GM12878 (cell line): ENCODE data around the gene PHLDB3. TPM values are rescaled to one million over a fixed set of nuclear protein-coding genes. Genes with fewer than 3 reads are reported as not detected.

Source experiments
- ATAC-seq: fragments of 200-7000 bp; cut with Tn5 transposase; 3 replicates; pipeline ENCODE4 v1.9.1; 2020; ENCODE audit warnings: mild to moderate bottlenecking, moderate library complexity
- BruUV-seq: library from RNA; stranded (reverse); fragments of 400-500 nt; replicated peaks from 2 replicates; lab custom pipeline; 2021; lab: Mats Ljungman, UMichigan
- CTCF ChIA-PET: fragments of 300-600 bp; sonication (Branson Sonifier 250); formaldehyde crosslinking; extraction: SDS; loops from one replicate; lab custom pipeline; 2021; ENCODE audit warnings: inconsistent platforms; lab: Yijun Ruan, JAX
- POLR2A ChIA-PET: fragments of 350-600 bp; formaldehyde crosslinking; extraction: SDS; loops from one replicate; lab custom pipeline; 2021; ENCODE audit warnings: inconsistent platforms; lab: Charles Lee
- RAD21 ChIA-PET: fragments of 300-600 bp; sonication (Branson Sonifier 250); formaldehyde crosslinking; loops from one replicate; lab custom pipeline; 2023; ENCODE audit warnings: antibody characterized with exemption; ENCODE audit not compliant: unreplicated experiment; lab: Charles Lee
- SMC1A ChIA-PET: fragments of 300-600 bp; sonication (Branson Sonifier 250); formaldehyde crosslinking; loops from one replicate; lab custom pipeline; 2023; ENCODE audit not compliant: unreplicated experiment, uncharacterized antibody; lab: Charles Lee
- DNase-seq: peaks from one replicate; pipeline ENCODE4 v3.0.0-alpha.2; 2011; ENCODE audit warnings: low read depth, low spot score
- FAIRE-seq: peaks from 3 replicates; lab custom pipeline; 2011; peaks lifted over from hg19 to GRCh38; lab: Jason Lieb, UNC
- H2AFZ ChIP-seq: 2 replicates; pipeline ENCODE4 v1.6.0; 2011; ENCODE audit warnings: low read depth, low read length, control low read depth; ENCODE audit not compliant: control insufficient read depth
- H3K27ac ChIP-seq: 2 replicates; pipeline ENCODE4 v1.5.1; 2011; ENCODE audit warnings: control low read depth; ENCODE audit not compliant: control insufficient read depth, insufficient read depth
- H3K27me3 ChIP-seq, 2 experiments: replicated peaks in 1 of 2; 2 replicates each; pipeline versions ENCODE4 v1.6.0 to v1.6.1; 2011; ENCODE audit warnings: low read length in 1 of 2; ENCODE audit not compliant: control insufficient read depth in 2 of 2, insufficient read depth in 2 of 2
- H3K36me3 ChIP-seq, 2 experiments: 2 replicates each; pipeline ENCODE4 v1.5.1; 2011; ENCODE audit warnings: low read length in 1 of 2; ENCODE audit not compliant: control insufficient read depth in 2 of 2, insufficient read depth in 2 of 2
- H3K4me1 ChIP-seq: 2 replicates; pipeline ENCODE4 v1.6.1; 2011; ENCODE audit warnings: mild to moderate bottlenecking, low read length, moderate library complexity, mixed read lengths; ENCODE audit not compliant: control insufficient read depth, insufficient read depth
- H3K4me2 ChIP-seq: 2 replicates; pipeline ENCODE4 v1.6.0; 2011; ENCODE audit warnings: control low read depth; ENCODE audit not compliant: control insufficient read depth, insufficient read depth
- H3K4me3 ChIP-seq: fragments of 200-600 bp; sonication (generic); 2 replicates; pipeline ENCODE4 v1.5.1; 2016
- H3K79me2 ChIP-seq: 2 replicates; pipeline ENCODE4 v1.6.0; 2011; ENCODE audit warnings: low read length; ENCODE audit not compliant: control insufficient read depth, insufficient read depth
- H3K9ac ChIP-seq: 2 replicates; pipeline ENCODE4 v1.8.0; 2011; ENCODE audit warnings: low read length, control low read depth, mixed read lengths; ENCODE audit not compliant: control insufficient read depth, insufficient read depth
- H3K9me3 ChIP-seq: replicated peaks from 3 replicates; pipeline ENCODE4 v1.5.1; 2011; ENCODE audit warnings: mild to moderate bottlenecking, low read length; ENCODE audit not compliant: control insufficient read depth, insufficient read depth
- H4K20me1 ChIP-seq: 2 replicates; pipeline ENCODE4 v1.6.0; 2011; ENCODE audit not compliant: control insufficient read depth, insufficient read depth
- CEBPB ChIP-seq, 2 experiments: fragments of 150-350 bp in 1 of 2; IDR thresholded peaks; 2 replicates each; pipeline ENCODE4 v1.6.1; 2012 to 2014; ENCODE audit warnings: low read depth in 2 of 2, low read length in 2 of 2, borderline replicate concordance in 1 of 2, inconsistent platforms in 1 of 2
- CTCF ChIP-seq, 3 experiments: IDR thresholded peaks in 2 of 3; conservative IDR thresholded peaks in 1 of 3; 2 replicates each; pipeline ENCODE4 v1.5.1; 2011; ENCODE audit warnings: low read depth in 3 of 3, low read length in 3 of 3, mild to moderate bottlenecking in 3 of 3, control low read depth in 2 of 3, moderate library complexity in 2 of 3, inconsistent platforms in 1 of 3, mixed read lengths in 1 of 3; ENCODE audit not compliant: control insufficient read depth in 2 of 3, insufficient read depth in 1 of 3; ENCODE audit errors: extremely low read depth in 1 of 3
- FOXM1 ChIP-seq: IDR thresholded peaks from 2 replicates; pipeline ENCODE4 v1.6.1; 2012; ENCODE audit warnings: low read depth, mild to moderate bottlenecking, inconsistent platforms, low read length, moderate library complexity
- IRF5 ChIP-seq: fragments of 450-650 bp; IDR thresholded peaks from 2 replicates; pipeline ENCODE4 v1.6.1; 2017; ENCODE audit warnings: borderline replicate concordance
- MYC ChIP-seq: IDR thresholded peaks from 2 replicates; pipeline ENCODE4 v1.6.1; 2011; ENCODE audit warnings: mild to moderate bottlenecking, low read length, moderate library complexity, inconsistent platforms; ENCODE audit not compliant: insufficient read depth, insufficient replicate concordance, insufficient read length, severe bottlenecking
- NFYB ChIP-seq: IDR thresholded peaks from 2 replicates; pipeline ENCODE4 v1.6.1; 2011; ENCODE audit warnings: low read depth, mild to moderate bottlenecking, low read length, improper control_type of control experiment, moderate library complexity; ENCODE audit not compliant: insufficient read depth
- NR2C2 ChIP-seq: IDR thresholded peaks from 2 replicates; pipeline ENCODE4 v1.6.1; 2011; ENCODE audit warnings: borderline replicate concordance, low read depth; ENCODE audit not compliant: control insufficient read depth, insufficient read length
- NR2F1 ChIP-seq: fragments of 450-650 bp; conservative IDR thresholded peaks from 2 replicates; pipeline ENCODE4 v1.6.1; 2017; ENCODE audit warnings: mild to moderate bottlenecking
- PAX8 ChIP-seq: fragments of 450-650 bp; IDR thresholded peaks from 2 replicates; pipeline ENCODE4 v1.6.1; 2017; ENCODE audit warnings: mild to moderate bottlenecking, moderate library complexity
- PML ChIP-seq: IDR thresholded peaks from 2 replicates; pipeline ENCODE4 v1.6.1; 2012; ENCODE audit warnings: low read length, inconsistent platforms
- POLR2AphosphoS2 ChIP-seq: IDR thresholded peaks from 2 replicates; pipeline ENCODE4 v1.6.1; 2011; ENCODE audit warnings: low read depth, mild to moderate bottlenecking, low read length, improper control_type of control experiment, moderate library complexity
- POU2F2 ChIP-seq: IDR thresholded peaks from 3 replicates; pipeline ENCODE4 v1.6.1; 2011; ENCODE audit warnings: low read depth, mild to moderate bottlenecking, low read length, borderline replicate concordance
- RFX5 ChIP-seq: IDR thresholded peaks from 2 replicates; pipeline ENCODE4 v1.6.1; 2011; ENCODE audit warnings: low read depth, low read length, improper control_type of control experiment
- SP1 ChIP-seq: IDR thresholded peaks from one replicate; pipeline ENCODE4 v1.6.1; 2011; ENCODE audit warnings: low read depth, low read length
- SREBF1 ChIP-seq: IDR thresholded peaks from 2 replicates; pipeline ENCODE4 v1.6.1; 2012; ENCODE audit warnings: mild to moderate bottlenecking, low read length
- WGBS: methylation state at CpG from one replicate; pipeline ENCODE4 v1.1.6; 2016; ENCODE audit warnings: low lambda C conversion rate; ENCODE audit not compliant: insufficient replicate concordance, insufficient coverage; ENCODE audit errors: missing lambda C conversion rate; 5-methylcytosine and 5-hydroxymethylcytosine counted together
- in situ Hi-C: fragments of 300-500 bp; cut with MboI; formaldehyde crosslinking; loops from 9 replicates; pipeline ENCODE4 v1.14.3; 2018; ENCODE audit warnings: mixed read lengths
- intact Hi-C: fragments of 100-400 bp; cut with micrococcal nuclease; formaldehyde crosslinking; loops from one replicate; pipeline ENCODE4 v1.14.2; 2022; ENCODE audit not compliant: unreplicated experiment
- polyA plus RNA-seq, 11 experiments: library from polyadenylated mRNA; depleted of rRNA in 4 of 11; unstranded in 6 of 11; stranded (reverse) in 5 of 11; fragments of >200 nt; fragmentation: Nextera tagmentation in 4 of 11; fragmentation: Illumina TruSeq in 1 of 11; extraction: Ambion mirVana in 4 of 11; extraction: Trizol in 1 of 11; gene quantifications; 1 replicate in 1 of 11; 2 replicates in 10 of 11; pipeline versions ENCODE4 v1.2.1 to v1.2.3, GENCODE V29; 2011 to 2016; ENCODE audit warnings: inconsistent platforms in 2 of 11, missing spikeins in 2 of 11, low read depth in 1 of 11
- total RNA-seq, 4 experiments: library from RNA; depleted of rRNA in 3 of 4; stranded (reverse); fragments of >200 nt in 3 of 4; fragmentation: Illumina TruSeq in 1 of 4; extraction: Trizol in 1 of 4; gene quantifications; 2 replicates each; pipeline versions ENCODE4 v1.2.1 to v1.2.3, GENCODE V29; 2013 to 2021

The PHLDB3 gene
- total and polyA plus RNA-seq, 10 of the 15 experiments (the other 5 are each of a cell fraction or from before 2014, with no cell fraction given) = 0.13 to 13.0 (median 5.5) TPM

GRCh38 chr19:43467276-43467675 lies 37.3 kb downstream of the PHLDB3 start:
- no peak for ATAC-seq
- no peak for FAIRE-seq
- CTCF ChIA-PET = interaction anchor here (1.2 to 3.1 kb wide), 2 partner anchors 51 to 53 kb away, joined by 4 to 11 read pairs; no protein-coding TSS in a partner anchor
- RAD21 ChIA-PET = no interaction called here
- H3K4me2 ChIP-seq = no peak overlapping the region
- intact Hi-C loops = no loop called here
- BruUV-seq = no TSS peak
- DNase-seq = no peak
- no peak overlapping the region for H3K9ac ChIP-seq
- no peaks in the 10 kb centered on the region for H3K79me2 ChIP-seq
- no peaks in the 10 kb centered on the region for H4K20me1 ChIP-seq
- H2AFZ ChIP-seq = no peak overlapping the region
- H3K4me3 ChIP-seq = no peak overlapping the region
- H3K27me3 ChIP-seq = no peaks in the 10 kb centered on the region
- 39% methylated on average over 6 of the region's 6 CpGs for WGBS
- TF ChIP-seq POLR2AphosphoS2 (no peak), POU2F2 (no peak), SREBF1 (no peak), CTCF (IDR thresholded peaks at IDR 0.05 in 2 of 3, conservative IDR thresholded peaks at IDR 0.05 in 1 of 3; ENCODE audit: control insufficient read depth in 2 of 3, extremely low read depth in 1 of 3, insufficient read depth in 1 of 3, low read depth in 3 of 3, low read length in 3 of 3) (no peak), RFX5 (no peak), CEBPB (IDR thresholded peaks at IDR 0.05; ENCODE audit: borderline replicate concordance in 1 of 2, low read depth in 2 of 2, low read length in 2 of 2) (no peak), PAX8 (no peak), MYC (no peak), SP1 (no peak), NR2C2 (no peak), NR2F1 (no peak), NFYB (no peak), FOXM1 (no peak), IRF5 (no peak), PML (no peak)
- peaks cover 8% of the 10 kb centered on the region; the same call in 1 of the 2 replicates for H3K4me1 ChIP-seq
- no peaks in the 10 kb centered on the region for H3K9me3 ChIP-seq
- no peaks in the 10 kb centered on the region for H3K36me3 ChIP-seq
- SMC1A ChIA-PET = interaction anchor here (1.1 to 1.2 kb wide), 2 partner anchors 23 to 53 kb away, joined by 3 to 4 read pairs; no protein-coding TSS in a partner anchor
- H3K27ac ChIP-seq = no peak overlapping the region
- POLR2A ChIA-PET = interaction anchor here (0.9 kb wide), 1 partner anchor 37 kb away, joined by 3 read pairs; no protein-coding TSS in a partner anchor
- in situ Hi-C loops = no loop called here
